Lower lobe of right lung (tissue), 2 donors: Measurements from ENCODE around the gene BABAM2. TPM values are rescaled to one million over a fixed set of nuclear protein-coding genes. Genes with fewer than 3 reads are reported as not detected.

Experiments
- ATAC-seq, 2 donors: fragments of 200-7000 bp; cut with Tn5 transposase; one replicate each; pipeline ENCODE4 v1.9.1; 2020 to 2022; ENCODE audit warnings: mild to moderate bottlenecking in 2 of 2, moderate library complexity in 2 of 2
- DNase-seq: peaks from one replicate; pipeline ENCODE4 v3.0.0-alpha.2; 2020
- H3K27ac ChIP-seq: fragments of 200-600 bp; one replicate; pipeline ENCODE4 v1.8.0; 2022
- H3K27me3 ChIP-seq: fragments of 200-600 bp; one replicate; pipeline ENCODE4 v1.8.0; 2022; ENCODE audit warnings: low read depth
- H3K36me3 ChIP-seq: fragments of 200-600 bp; one replicate; pipeline ENCODE4 v1.8.0; 2022; ENCODE audit warnings: mild to moderate bottlenecking
- H3K4me1 ChIP-seq: fragments of 200-600 bp; one replicate; pipeline ENCODE4 v1.8.0; 2022
- H3K4me3 ChIP-seq: fragments of 200-600 bp; one replicate; pipeline ENCODE4 v1.8.0; 2022; ENCODE audit warnings: mild to moderate bottlenecking
- H3K9me3 ChIP-seq: fragments of 200-600 bp; one replicate; pipeline ENCODE4 v1.8.0; 2022
- intact Hi-C: fragments of 100-400 bp; cut with DNase I; formaldehyde crosslinking; loops from one replicate; pipeline ENCODE4 v1.11.0; 2022
- total RNA-seq: library from RNA; stranded (reverse); fragmentation: NEBNext Ultra II Directional; extraction: Animal tissue kit (Norgen Biotek cat#: 25700); gene quantifications from one replicate; pipeline ENCODE4 v1.2.1, GENCODE V29; 2021
- TF ChIP-seq, protein P1 (sequence below): fragments of 200-600 bp; IDR thresholded peaks from one replicate; pipeline ENCODE4 v1.8.0; 2022; ENCODE audit warnings: antibody characterized with exemption, mild to moderate bottlenecking
- donor health status: DM: no; HTN: yes; CAD: no; lungs with severe emphysema.

The BABAM2 gene
- total RNA-seq, 1 donor from 2014 or later: 39.5 TPM

DNA sequence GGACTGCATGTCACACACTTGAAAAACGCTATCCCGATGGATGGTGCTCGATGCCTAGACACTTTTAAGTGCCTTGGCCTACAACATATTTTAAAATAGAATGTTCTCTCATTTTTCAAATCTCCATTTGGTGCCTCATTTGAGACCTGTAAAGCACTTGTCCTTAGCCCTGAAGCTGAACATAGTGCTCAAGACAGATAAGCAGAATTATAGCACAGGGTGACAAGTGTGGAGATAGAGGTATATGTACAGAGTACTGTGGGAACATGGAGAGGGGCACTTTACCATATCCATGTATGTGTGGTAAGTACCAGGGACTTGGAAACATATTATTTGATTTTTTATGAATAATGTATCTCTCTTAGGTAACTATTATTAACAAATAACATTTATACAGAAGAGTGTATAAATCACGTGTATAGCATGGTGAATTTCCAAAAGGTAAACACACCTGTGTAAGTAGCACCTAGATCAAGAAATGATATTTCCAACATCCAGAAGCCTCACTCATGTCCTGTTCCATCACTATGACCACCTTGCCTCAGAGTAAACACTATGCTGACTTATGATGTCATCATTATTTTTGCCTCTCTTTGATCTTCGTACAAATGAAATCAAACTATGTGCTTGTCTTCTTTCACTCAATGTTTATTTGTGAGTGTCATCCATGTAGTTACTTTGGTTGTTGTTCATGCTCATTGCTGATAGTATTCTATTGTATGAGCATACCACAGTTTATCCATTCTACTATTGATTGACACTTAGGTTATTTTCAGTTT, 103.6 kb downstream of the BABAM2 start:
- Histone ChIP-seq H3K27ac (no peak overlapping the region), H3K4me1 (peaks cover 6% of the 10 kb centered on the region), H3K4me3 (no peak overlapping the region), H3K9me3 (no peaks in the 10 kb centered on the region), H3K36me3 (no peaks in the 10 kb centered on the region), H3K27me3 (no peaks in the 10 kb centered on the region)
- intact Hi-C loops: no loop called here
- TF ChIP-seq, protein P1, sequence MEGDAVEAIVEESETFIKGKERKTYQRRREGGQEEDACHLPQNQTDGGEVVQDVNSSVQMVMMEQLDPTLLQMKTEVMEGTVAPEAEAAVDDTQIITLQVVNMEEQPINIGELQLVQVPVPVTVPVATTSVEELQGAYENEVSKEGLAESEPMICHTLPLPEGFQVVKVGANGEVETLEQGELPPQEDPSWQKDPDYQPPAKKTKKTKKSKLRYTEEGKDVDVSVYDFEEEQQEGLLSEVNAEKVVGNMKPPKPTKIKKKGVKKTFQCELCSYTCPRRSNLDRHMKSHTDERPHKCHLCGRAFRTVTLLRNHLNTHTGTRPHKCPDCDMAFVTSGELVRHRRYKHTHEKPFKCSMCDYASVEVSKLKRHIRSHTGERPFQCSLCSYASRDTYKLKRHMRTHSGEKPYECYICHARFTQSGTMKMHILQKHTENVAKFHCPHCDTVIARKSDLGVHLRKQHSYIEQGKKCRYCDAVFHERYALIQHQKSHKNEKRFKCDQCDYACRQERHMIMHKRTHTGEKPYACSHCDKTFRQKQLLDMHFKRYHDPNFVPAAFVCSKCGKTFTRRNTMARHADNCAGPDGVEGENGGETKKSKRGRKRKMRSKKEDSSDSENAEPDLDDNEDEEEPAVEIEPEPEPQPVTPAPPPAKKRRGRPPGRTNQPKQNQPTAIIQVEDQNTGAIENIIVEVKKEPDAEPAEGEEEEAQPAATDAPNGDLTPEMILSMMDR: no peak
- ATAC-seq: no peak
- no peak for DNase-seq

DNA sequence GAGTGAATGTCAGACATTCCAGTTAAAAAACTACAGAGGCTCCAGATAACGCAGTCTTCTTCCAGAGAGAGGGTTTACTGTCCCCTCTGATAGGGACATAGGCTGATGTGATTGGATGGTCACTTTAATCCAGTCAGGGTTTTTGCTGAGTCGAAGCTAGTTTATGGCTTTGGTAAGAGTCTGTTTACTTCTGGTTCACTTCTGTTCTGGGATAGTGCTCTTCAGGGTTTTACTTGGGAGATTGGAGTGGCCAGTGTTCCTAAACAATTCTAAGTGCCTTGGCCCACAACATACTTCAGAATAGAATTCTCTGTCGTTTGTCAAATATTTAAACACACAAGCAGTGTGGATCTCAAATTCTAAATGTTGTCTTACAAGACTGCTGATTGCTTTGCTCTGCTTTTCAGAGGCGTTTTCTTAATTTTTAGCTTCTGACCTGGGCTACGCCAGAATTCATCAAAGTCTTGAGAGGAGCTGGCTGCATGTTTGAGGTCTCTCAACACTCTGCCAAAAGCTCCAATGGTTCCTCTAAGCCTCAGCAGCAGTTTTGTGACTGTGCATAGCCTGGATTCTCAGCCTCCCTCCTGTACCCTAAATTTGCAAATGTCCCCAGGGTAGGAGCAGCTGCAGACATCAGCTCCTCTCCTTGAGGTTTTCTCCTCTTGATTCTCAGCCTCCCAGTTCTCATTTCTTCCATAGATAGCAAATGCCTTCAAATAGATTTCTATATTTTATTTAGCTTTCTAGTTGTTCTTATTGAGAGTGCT, 105.8 kb downstream of the BABAM2 start:
- ATAC-seq (peak in 1 of 2 donors; percentile 43), DNase-seq (no peak)
- intact Hi-C loops: no loop called here
- no peaks in the 10 kb centered on the region for H3K27me3 ChIP-seq
- no peaks in the 10 kb centered on the region for H3K9me3 ChIP-seq
- H3K4me1 ChIP-seq: peaks cover 6% of the 10 kb centered on the region
- H3K27ac ChIP-seq: no peak overlapping the region
- TF ChIP-seq, protein P1: no peak
- H3K36me3 ChIP-seq: no peaks in the 10 kb centered on the region
- no peak overlapping the region for H3K4me3 ChIP-seq

DNA sequence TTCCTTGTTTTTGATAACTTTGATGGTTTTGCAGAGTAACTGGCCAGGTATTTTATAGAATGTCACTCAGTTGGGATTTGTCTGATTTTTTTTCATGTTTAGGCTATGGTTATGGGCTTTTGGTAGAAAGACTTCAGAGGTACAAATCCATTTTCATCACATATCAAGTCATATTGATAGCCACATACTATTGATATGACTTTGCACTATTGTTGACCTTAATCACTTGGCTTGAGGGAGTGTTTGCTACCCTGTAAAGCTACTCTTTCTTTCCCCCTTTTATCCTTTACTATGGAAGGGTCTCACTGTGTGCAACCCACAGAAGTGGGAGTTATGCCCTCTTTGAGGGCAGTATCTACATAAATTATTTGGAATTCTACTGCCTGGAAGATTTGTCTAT, 109.8 kb downstream of the BABAM2 start:
- intact Hi-C loops: no loop called here
- ATAC-seq: no peak
- TF ChIP-seq, protein P1: no peak
- H3K9me3 ChIP-seq: no peaks in the 10 kb centered on the region
- H3K27me3 ChIP-seq: no peaks in the 10 kb centered on the region
- H3K4me3 ChIP-seq: no peak overlapping the region
- DNase-seq: no peak
- H3K36me3 ChIP-seq: no peaks in the 10 kb centered on the region
- H3K27ac ChIP-seq: no peak overlapping the region
- no peaks in the 10 kb centered on the region for H3K4me1 ChIP-seq

DNA sequence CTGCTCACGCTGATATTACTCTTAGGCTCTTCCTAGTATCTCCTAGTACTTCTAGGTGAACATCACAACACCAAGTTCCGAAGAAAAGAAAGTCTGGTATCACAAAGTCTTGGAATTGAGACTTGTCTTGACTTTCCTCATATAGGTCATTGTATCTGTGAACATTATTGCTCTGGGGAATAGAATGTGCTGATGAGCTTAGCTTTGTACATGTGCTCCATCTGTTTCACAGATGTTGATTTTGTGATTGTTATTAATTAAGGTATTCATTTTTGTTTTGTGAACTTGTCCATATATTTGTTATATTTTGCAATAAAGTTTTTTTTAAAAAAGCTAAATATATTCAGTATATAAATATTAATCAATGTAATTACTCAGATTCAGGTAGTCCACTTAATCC, 111.7 kb downstream of the BABAM2 start:
- no peak for DNase-seq

DNA sequence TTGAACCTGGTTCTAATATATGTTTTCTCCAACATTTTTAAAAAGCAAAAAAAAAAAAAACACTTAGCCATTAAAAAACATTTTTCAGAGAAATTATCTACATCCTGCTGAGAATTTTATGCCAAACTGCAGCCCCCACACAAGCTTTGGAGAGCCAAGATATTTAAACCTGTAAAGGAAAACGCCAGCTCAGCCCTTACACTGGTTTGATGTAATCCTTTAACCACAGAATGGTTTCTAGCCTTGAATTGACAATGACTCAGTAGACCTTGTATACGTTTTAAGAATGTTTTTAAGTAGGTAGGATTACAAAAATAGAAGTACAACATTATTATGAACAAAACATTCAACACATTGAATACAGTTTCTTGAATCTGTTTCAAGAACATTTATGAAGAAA, 113.6 kb downstream of the BABAM2 start:
- no peak overlapping the region for H3K27ac ChIP-seq
- no peak for ATAC-seq
- no peak for DNase-seq
- TF ChIP-seq, protein P1: no peak
- H3K4me3 ChIP-seq: no peak overlapping the region
- H3K9me3 ChIP-seq: no peaks in the 10 kb centered on the region
- H3K4me1 ChIP-seq: no peaks in the 10 kb centered on the region
- intact Hi-C loops: no loop called here
- H3K36me3 ChIP-seq: no peaks in the 10 kb centered on the region
- no peaks in the 10 kb centered on the region for H3K27me3 ChIP-seq

More for the DNA sequence above, 111.7 kb downstream of the BABAM2 start:
- no peak overlapping the region for H3K4me3 ChIP-seq
- TF ChIP-seq, protein P1: no peak
- no peaks in the 10 kb centered on the region for H3K9me3 ChIP-seq
- H3K36me3 ChIP-seq: no peaks in the 10 kb centered on the region
- no peak overlapping the region for H3K27ac ChIP-seq
- no peak for ATAC-seq
- intact Hi-C loops: no loop called here
- H3K4me1 ChIP-seq: no peaks in the 10 kb centered on the region
- no peaks in the 10 kb centered on the region for H3K27me3 ChIP-seq
